Erythroblast (primary cell): ENCODE results near the gene B4GALT6.

Experiments used
- DNase-seq, 2 experiments: peaks; one replicate each; lab custom pipeline; 2025; lab: John Stamatoyannopoulos, UW
- GATA1 ChIP-seq: IDR thresholded peaks from 2 replicates; pipeline ENCODE4 v1.6.1; 2011; ENCODE audit warnings: low read depth, mild to moderate bottlenecking, control low read depth, low read length, moderate library complexity
- POLR2A ChIP-seq: IDR thresholded peaks from 2 replicates; pipeline ENCODE4 v1.6.1; 2011; ENCODE audit warnings: mild to moderate bottlenecking, low read length

The B4GALT6 gene

DNA sequence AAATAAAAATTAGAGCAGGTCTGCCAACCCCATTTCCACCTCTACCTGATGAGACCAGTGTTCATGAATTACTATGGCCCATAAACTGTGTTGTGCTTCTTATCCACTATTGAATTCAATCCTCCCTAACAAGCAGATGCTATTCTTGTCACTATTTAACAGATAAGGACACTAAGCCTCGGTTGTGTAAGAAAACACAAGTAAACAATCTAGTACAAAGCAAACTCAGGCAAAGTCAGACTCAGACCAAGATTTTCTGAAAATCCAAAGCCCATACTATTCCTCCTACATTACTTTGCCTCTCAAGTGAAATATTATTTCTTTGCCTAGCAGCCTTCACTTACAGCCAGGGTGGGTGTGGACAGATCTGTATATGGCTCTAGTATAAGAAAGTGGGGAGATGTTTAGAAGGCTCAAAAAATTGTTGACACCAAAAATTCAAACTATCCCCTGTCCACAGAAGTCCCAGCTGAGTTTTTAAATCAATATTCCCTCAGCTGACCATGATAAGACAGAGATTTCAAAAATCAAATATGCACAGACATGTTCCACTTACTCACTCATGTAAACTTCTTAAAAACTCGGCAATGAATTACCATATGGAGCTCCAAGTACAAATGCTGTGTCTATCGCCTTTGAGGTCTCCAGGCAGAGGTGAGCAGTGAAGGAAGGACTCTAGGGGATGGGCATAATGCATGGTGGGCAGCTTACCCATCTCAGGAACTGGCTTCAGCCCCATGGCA is 108.7 kb downstream of the B4GALT6 start:
- TF ChIP-seq POLR2A (no peak), GATA1 (no peak)
- no peak for DNase-seq

DNA sequence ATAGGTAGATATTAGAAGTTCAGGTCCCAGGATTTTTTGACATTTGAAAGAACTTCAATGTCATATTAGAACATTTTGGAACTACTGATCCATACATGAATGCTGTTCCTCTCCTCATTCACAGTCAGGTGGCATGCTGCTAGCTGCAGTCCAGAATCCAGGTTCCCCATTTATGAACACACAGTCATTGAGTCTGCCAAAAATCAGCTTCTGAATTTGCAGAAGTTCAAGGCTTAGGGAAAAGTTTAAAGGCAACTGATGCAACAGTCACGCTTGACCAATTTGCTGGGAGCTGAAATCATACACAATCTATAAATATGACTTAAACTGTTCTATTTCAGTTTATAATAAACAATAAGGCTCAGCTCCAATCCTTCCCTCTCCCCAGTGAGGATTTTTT is 110.0 kb downstream of the B4GALT6 start:
- no peak for DNase-seq
- TF ChIP-seq GATA1 = no peak
- TF ChIP-seq POLR2A = no peak
